Activated naive CD8-positive, alpha-beta T cell treated with anti-CD3 and anti-CD28 coated beads, Interleukin-2, amount 50 U/mL, for 16 hours (primary cell): ENCODE measurements around the gene PPBP.

Source experiments
- DNase-seq: peaks from one replicate; pipeline ENCODE4 v3.0.0-alpha.2; 2020; ENCODE audit warnings: low read depth, low spot score

Gene PPBP

GRCh38 chr4:73988061-73988460, at the start of gene PPBP:
PPBP (minus strand) TSS chr4:73988190; CDS start chr4:73988103, 87 bp downstream.
- DNase-seq = no peak

GRCh38 chr4:74037076-74037955, 49.3 kb upstream of the PPBP start:
- no peak for DNase-seq

GRCh38 chr4:74033739-74034138, 45.7 kb upstream of the PPBP start:
- DNase-seq = no peak

GRCh38 chr4:74032064-74032463, 44.1 kb upstream of the PPBP start:
- no peak for DNase-seq

GRCh38 chr4:74031576-74031975, 43.6 kb upstream of the PPBP start:
- DNase-seq = no peak

GRCh38 chr4:74030285-74030684, 42.3 kb upstream of the PPBP start:
- DNase-seq = no peak

- no peak for DNase-seq
Measured at GRCh38 chr4:74028504-74028903, 40.5 kb upstream of the PPBP start.

GRCh38 chr4:74023709-74024108, 35.7 kb upstream of the PPBP start:
- DNase-seq = no peak

GRCh38 chr4:74021601-74022000, 33.6 kb upstream of the PPBP start:
- DNase-seq = no peak

GRCh38 chr4:74018771-74019170, 30.8 kb upstream of the PPBP start:
- no peak for DNase-seq

- no peak for DNase-seq
Measured at GRCh38 chr4:74018116-74018515, 30.1 kb upstream of the PPBP start.

- DNase-seq = no peak
Measured at GRCh38 chr4:74016068-74016467, 28.1 kb upstream of the PPBP start.

GRCh38 chr4:74015126-74015780, 27.3 kb upstream of the PPBP start:
- DNase-seq = no peak

- DNase-seq = no peak
Measured at GRCh38 chr4:74014332-74014731, 26.3 kb upstream of the PPBP start.

GRCh38 chr4:74013264-74013663, 25.3 kb upstream of the PPBP start:
- DNase-seq = no peak

GRCh38 chr4:74012130-74012529, 24.1 kb upstream of the PPBP start:
- no peak for DNase-seq

GRCh38 chr4:74009307-74009706, 21.3 kb upstream of the PPBP start:
- DNase-seq = no peak

GRCh38 chr4:74006009-74006476, 18.1 kb upstream of the PPBP start:
- DNase-seq = no peak

GRCh38 chr4:74005528-74005927, 17.5 kb upstream of the PPBP start:
- no peak for DNase-seq

GRCh38 chr4:74004668-74005067, 16.7 kb upstream of the PPBP start:
- DNase-seq = no peak

GRCh38 chr4:74000301-74000700, 12.3 kb upstream of the PPBP start:
- no peak for DNase-seq

- no peak for DNase-seq
Measured at GRCh38 chr4:73998040-73999011, 10.3 kb upstream of the PPBP start, which contains the start of gene CXCL5. CXCL5 (minus strand) TSS chr4:73998677; CDS start chr4:73998581, 96 bp downstream.
